Measurements from ENCODE around the gene GRIPAP1.

GRIPAP1 gene

DNA sequence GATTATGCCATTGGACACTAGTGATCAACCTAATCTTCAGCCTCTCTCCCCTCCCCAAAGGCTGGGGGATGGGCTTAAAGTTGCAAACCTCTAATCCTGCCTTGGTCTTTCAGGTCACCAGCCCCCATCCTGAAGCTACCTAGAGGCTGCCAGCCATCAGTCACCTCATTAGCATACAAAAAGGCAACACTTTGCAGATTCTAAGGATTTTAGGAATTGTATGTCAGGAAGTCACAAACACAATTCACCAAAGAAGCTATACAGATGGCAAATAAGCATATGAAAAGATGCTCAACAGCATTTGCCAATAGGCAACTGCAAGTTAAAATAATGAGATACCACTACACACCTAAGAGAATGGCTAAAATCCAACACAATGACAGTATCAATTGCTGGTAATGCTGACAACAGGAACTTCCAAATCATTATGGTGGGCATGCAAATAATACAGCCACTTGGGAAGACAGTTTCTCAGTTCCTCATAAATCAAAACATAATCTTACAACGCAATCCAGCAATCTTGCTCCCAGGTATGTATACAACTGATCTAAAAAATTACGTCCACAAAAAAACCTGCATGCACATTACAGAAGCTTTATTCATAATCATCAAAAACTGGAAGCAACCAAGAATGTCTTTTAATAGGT lies 74.2 kb downstream of the GRIPAP1 start:
- in situ Hi-C loops (cut with MboI; ENCODE audit: low sequenced_read_pairs), result no loop called here

GRCh38 chrX:48927123-48927522 lies 74.9 kb downstream of the GRIPAP1 start:
- in situ Hi-C loops (cut with MboI; ENCODE audit: low sequenced_read_pairs), result no loop called here

GRCh38 chrX:48924270-48924669 lies 77.8 kb downstream of the GRIPAP1 start:
- in situ Hi-C loops (cut with MboI; ENCODE audit: low sequenced_read_pairs), result no loop called here

GRCh38 chrX:48923771-48924170 lies 78.3 kb downstream of the GRIPAP1 start:
- in situ Hi-C loops (cut with MboI; ENCODE audit: low sequenced_read_pairs), result no loop called here

Data from hTERT RPE-1 (cell line).